HG03354 (cell line): ENCODE results near the gene ST8SIA3.
"Not testable (repeated sequence)": the region's sequence is repeated elsewhere in the genome, so short reads cannot be mapped to it uniquely, and the experiment has no call there.

Experiments
- ATAC-seq: cut with Tn5 transposase; IDR thresholded peaks from one replicate; pipeline ENCODE4 v1.9.1; 2021; ENCODE audit warnings: mild to moderate bottlenecking; ENCODE audit not compliant: unreplicated experiment, poor library complexity, severe bottlenecking

Gene ST8SIA3

DNA sequence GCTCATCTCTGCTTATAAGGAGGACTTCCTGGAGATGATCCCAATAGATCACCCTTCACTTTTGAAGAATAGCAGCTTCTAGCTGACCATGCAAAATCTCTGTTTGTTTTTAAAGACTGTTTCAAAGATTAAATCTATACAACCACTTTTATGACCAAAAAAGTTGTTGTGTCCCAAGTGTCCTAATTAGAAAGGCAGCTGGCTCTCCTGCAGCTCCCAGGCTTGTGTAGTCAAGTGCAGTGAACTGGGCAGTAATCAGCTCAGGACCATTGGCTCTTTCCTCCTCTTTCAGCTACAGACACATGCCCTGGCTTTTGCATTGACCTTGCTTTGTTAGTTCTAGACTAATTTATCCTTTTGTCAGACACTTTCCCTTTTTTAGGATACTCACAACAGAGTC is 10.4 kb downstream of the ST8SIA3 start:
- ATAC-seq, result no peak

DNA sequence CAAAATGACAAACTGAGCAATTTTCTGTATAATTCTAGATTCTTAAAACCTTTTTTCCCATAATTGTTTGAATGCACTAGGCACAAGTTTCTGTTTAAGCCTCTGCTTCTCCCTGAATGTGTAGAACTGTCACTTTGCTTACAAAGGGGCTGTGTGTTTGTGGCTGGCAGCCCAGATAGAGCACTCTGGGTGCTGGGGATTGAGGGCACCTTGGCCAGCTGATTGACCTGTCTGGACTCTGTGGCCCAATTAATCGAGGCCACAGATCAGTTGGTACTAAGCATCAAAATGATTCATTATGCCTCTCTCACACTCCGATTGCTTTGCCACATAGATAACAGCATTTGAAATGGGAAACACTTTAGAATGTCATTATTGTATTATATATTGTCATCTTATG is 12.1 kb downstream of the ST8SIA3 start:
- no peak for ATAC-seq

DNA sequence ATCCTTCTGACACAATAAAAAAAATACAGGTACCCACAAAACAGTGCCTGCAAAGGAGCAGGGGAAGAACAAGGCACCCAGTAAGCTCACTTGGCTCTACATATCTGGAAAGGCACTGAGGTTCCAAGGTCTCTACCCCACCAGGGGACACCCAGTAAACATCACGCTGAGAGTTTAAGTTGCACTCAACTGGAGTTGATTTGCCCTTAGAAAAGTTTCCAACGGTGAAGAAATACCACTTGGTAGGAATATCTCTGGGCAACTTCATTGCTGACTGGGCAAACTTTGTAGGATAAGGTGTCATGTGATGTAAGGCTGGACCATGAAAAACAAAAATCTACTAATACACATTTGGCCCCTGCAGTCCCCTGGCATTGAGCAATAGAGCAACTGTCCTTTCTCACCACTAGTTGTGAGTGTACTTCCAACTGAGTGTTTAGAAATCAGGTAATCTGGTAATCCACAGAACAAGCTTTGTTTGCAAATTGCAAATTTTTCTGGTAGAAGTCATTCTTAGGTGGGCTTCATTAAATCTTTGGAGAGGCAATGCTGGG is 14.2 kb downstream of the ST8SIA3 start:
- ATAC-seq, result no peak

DNA sequence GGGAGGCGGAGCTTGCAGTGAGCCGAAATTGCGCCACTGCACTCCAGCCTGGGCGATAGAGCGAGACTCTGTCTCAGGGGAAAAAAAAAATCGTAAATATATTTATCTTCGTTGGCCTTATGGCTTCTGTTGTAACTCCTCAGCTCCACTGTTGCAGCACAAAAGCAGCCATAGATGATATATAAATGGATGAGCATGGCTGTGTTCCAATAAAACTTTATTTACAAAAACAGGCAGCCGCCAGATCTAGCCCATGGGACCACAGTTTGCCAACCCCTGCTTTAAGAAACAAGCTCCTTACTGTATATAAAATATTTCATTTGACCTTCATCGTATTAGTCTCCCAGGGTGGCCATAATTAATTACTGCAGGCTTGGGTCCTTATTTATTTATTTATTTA is 20.1 kb downstream of the ST8SIA3 start:
- no peak for ATAC-seq

DNA sequence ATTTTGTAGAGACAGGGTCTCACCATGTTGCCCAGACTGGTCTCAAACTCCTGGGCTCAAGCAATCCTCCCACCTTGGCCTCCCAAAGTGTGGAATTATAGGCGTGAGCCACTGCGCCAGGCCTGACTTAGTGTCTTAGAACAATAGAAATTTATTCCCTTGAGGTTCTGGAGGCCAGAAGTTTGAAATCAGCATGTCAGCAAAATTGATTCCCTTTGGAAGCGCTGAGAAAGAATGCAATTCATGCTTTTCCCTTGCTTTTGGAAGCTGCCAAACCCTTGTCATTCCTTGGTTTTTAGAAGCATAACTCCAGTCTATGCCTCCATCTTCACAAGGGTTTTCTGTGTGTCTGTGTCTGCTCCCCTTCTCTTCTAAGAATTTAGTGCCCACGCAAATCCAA is 20.7 kb downstream of the ST8SIA3 start:
- no peak for ATAC-seq

DNA sequence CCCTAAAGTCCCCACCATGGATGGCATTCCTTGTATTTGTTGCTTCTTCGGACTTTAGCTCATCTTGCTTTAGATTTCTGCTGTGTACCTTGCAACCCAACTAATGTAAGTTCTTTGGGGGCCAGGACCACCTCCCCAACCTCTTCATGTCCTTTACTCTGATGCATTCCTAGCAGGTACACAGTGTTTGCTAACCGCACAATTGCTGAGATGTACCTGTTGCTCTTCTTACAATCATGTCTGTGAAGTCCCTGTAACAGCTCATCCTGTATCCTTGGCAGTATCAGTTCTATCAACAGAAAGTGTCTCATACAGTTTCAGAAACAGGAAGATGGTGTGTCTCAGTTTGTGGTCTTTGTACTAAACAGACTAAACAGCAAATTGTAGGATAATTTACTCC is 24.1 kb downstream of the ST8SIA3 start:
- ATAC-seq, result no peak

DNA sequence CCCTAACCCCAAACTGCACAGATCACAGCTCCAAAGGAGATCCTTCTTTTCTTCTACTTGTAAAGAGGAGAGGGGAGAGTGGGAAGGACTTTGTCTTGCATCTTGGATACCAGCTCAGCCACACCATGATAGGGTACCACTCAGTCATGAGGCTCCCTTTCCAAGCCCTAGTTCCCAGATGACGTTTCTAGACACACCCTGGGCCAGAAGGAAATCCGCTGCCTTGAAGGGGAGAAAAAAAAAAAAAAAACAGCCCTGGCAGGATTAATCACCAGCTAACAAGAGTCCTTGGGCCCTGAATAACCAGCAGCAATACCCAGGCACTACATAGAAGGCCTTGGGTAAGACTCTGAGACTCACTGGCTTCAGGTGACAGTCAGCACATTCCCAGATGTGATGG is 36.9 kb downstream of the ST8SIA3 start:
- no peak for ATAC-seq

DNA sequence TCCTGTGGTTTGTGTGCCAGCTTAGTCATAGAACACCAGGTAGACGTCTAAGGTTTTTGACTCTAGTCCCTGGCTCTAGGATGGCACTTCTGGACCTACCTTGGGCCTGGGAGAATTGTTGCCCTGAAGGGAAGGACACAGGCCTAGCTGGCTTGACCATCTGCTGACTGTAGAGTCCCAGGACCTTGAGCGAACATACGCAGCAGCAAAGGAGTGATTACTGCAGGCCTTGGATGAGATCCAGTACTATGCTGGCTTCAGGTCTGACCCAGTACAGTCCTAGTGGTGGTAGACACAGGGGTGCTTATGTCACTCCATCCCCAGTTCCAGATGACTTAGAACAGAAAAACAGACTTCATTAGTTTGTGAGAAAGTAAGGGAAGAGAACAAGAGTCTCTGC is 37.7 kb downstream of the ST8SIA3 start:
- ATAC-seq, result no peak

DNA sequence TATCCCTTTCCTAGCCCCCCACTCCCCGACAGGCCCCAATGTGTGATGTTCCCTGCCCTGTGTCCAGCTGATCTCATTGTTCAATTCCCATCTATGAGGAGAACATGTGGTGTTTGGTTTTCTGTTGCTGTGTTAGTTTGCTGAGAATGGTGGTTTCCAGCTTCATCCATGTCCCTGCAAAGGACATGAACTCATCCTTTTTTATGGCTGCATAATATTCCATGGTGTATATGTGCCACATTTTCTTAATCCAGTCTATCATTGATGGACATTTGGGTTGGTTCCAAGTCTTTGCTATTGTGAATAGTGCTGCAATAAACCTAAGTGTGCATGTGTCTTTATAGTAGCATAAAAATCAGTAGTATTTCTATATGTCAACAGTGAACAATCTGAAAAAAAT is 42.4 kb downstream of the ST8SIA3 start:
- ATAC-seq, result not testable (repeated sequence)

DNA sequence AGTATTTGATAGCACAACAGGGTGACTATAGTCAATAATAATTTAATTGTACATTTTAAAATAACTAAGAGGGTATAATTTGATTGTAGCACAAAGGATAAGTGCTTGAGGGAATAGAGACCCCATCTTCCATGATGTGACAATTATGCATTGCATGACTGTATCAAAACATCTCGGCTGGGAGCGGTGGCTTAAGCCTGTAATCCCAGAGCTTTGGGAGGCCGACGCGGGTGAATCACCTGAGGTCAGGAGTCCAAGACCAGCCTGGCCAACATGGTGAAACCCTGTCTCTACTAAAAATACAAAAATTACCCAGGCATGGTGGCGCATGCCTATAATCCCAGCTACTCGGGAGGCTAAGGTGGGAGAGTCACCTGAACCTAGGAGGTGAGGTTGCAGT is 44.5 kb downstream of the ST8SIA3 start:
- not testable (repeated sequence) for ATAC-seq

DNA sequence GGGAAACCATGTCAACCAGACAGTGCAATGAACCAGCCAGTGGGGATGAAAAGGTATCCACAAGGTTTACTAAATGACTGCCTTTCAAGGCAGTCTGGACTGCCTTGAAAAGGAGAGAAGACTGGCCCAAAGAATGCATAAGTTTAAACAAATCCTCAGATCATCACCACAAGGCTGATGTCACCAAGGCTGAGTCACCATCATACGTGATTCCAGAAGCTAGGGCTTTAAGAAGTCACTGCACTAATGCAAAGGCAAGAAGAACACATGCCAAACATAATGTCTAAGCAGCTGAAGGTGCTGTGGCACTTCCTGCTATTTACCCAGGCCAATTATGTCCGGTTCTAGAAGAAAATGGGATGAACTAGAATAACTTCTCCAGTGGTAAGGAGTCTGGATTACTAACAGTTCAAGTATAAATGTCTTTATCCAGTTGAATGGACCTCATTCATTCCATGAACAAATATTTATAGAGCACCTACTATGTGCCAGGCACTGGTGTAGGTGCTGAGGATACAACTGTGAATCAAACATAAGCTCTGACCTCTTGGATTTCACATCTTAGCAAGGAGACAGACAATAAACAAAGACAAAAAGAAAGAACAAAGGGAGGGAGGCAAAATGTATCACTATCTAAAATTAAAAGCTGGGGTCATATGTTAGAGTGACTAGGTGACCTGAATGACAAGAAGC is 45.2 kb downstream of the ST8SIA3 start:
- ATAC-seq, result no peak

DNA sequence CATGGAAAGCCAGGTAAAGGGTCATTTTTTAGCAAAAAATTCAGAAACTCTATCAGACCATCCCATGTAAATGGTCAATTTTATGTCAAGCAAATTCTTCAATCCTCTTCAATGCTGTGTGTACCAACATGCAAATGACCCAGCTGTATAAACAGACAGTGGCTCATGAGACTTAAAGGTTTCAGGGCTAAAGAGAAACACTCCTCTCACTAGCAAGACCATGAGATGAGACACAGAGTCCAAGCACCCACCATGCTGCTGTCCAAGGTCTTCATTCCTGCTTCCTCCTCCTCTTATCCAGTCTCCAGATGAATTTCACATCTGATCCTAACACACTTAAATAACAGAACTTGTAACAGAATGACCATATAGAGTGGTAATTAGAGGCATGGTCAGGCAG is 52.0 kb downstream of the ST8SIA3 start:
- no peak for ATAC-seq

DNA sequence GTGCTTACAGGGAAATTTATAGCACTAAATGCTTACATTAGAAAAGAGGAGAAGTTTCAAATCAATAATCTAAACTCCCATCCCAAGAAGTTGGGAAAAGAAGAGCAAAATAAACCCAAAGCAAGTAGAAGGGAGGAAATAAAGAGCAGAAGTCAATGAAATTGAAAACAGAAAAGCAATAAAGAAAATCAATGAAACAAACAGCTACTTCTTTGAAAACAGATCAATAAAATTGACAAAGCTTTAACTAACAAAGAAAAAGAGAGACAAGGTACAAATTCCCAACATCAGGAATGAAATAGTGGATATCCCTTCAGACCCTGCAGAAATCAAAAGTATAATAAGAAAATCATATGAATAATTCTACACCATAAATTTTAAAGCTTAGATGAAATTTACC is 57.3 kb downstream of the ST8SIA3 start:
- ATAC-seq, result no peak

DNA sequence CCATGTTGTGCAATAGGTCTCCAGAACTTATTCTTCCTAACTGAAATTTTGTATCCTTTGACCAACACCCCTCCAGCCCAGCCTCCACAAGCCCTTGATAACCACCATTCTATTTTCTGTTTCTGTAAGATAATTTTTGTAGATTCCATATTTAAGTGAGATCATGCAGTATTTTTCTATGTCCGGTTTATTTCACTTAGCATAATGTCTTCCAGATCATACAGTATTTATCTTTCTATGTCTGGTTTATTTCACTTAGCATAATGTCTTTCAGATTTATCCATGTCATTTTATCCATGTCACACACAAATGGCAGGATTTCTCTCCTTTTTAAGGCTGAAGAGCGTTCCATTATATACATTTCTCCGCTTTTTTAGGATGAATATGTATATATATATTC is 58.4 kb downstream of the ST8SIA3 start:
- no peak for ATAC-seq

DNA sequence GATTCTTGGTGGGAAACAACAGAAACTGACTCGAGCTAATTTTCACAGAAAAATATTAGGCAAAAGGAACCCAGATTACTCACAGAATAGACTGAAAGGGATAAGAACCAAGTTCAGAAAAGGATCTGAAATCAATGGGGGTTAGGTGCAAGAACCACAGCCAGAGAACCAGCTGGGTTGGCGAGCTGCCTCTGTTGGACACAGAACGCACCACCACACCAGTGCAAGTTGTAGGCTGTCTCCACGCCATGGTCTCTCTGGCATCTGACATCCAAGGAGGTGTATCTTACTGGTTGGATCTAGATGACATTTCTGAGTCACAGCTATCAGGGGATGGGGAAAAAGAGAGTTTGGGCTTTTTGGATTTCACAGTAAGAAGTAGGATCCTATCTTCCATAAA is 64.2 kb downstream of the ST8SIA3 start:
- ATAC-seq, result no peak
